Skeletal muscle tissue (tissue), 4 donors: ENCODE measurements around the gene SORBS2. TPM values are rescaled to one million over a fixed set of nuclear protein-coding genes. Genes with fewer than 3 reads are reported as not detected.
A peak's percentile ranks its signal among the peaks of the same experiment; 100 is the strongest.

Experiments
- H3K27ac ChIP-seq: one replicate; pipeline ENCODE4 v1.7.0; 2013; ENCODE audit warnings: mild to moderate bottlenecking, low read depth, low read length, inconsistent platforms
- H3K27me3 ChIP-seq, 3 donors: one replicate each; pipeline ENCODE4 v1.7.0; 2013; ENCODE audit warnings: low read length in 3 of 3; ENCODE audit not compliant: control insufficient read depth in 3 of 3, insufficient read depth in 3 of 3
- H3K36me3 ChIP-seq, 3 donors: one replicate each; pipeline ENCODE4 v1.7.0; 2013; ENCODE audit warnings: low read length in 3 of 3; ENCODE audit not compliant: control insufficient read depth in 3 of 3, insufficient read depth in 3 of 3
- H3K4me1 ChIP-seq, 3 donors: one replicate each; pipeline ENCODE4 v1.7.0; 2013; ENCODE audit warnings: low read length in 3 of 3, mild to moderate bottlenecking in 3 of 3; ENCODE audit not compliant: control insufficient read depth in 3 of 3, insufficient read depth in 3 of 3
- H3K4me3 ChIP-seq, 3 donors: one replicate each; pipeline ENCODE4 v1.7.0; 2013; ENCODE audit warnings: low read length in 3 of 3
- H3K9ac ChIP-seq, 3 donors: one replicate each; pipeline ENCODE4 v1.7.0; 2013; ENCODE audit warnings: low read length in 3 of 3, mild to moderate bottlenecking in 3 of 3, moderate library complexity in 2 of 3, low read depth in 1 of 3
- H3K9me3 ChIP-seq, 3 donors: one replicate each; pipeline ENCODE4 v1.7.0; 2013; ENCODE audit warnings: low read length in 3 of 3; ENCODE audit not compliant: control insufficient read depth in 3 of 3
- total RNA-seq: library from RNA; depleted of rRNA; stranded (reverse); fragments of >200 nt; gene quantifications from one replicate; pipeline ENCODE4 v1.2.3, GENCODE V29; 2014
- donor health status: Osteomylitis.

SORBS2 gene
- total RNA-seq, 1 donor from 2014 or later, result 14.1 TPM

DNA sequence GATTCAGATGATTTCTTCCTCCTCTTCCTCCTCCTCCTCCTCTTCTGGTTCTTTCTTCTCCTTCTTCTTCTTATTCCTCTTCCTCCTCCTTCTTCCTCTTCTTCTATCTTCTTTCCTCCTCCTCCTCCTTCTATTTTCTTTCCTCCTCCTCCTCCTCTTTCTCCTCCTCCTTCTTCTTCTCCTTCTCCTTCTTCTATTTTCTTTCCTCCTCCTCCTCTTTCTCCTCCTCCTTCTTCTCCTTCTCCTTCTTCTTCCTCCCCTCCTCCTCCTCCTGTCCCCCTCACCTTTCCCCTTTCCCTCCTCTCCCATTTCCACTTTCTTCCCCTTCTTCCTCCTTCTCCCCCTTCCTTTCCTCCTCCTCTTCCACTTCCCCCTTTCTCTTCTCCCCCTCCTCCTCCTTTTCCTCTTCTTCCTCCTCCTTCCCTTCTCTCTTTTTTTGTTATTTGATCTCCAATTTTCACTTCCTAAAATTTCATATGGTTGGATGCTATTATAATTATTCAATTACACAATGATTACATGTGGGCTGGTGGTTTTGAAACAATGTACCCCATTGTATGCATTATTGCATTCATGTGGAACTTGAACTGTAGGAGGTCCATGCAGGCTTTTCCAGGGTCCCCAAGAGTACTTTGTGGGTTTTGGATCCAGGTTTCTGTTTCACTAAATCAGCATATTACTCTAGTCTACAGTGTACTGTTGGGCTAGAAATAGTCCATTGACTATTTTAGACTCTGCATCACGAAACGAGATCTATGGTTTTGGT is 68.1 kb downstream of the SORBS2 start:
- H3K9ac ChIP-seq, result no peak overlapping the region
- peaks cover 0 to 3% (median 0%) of the 10 kb centered on the region in 3 donors for H3K4me1 ChIP-seq
- H3K27me3 ChIP-seq, result peaks cover 0 to 5% (median 3%) of the 10 kb centered on the region in 3 donors
- H3K4me3 ChIP-seq, result no peak overlapping the region
- no peaks in the 10 kb centered on the region for H3K36me3 ChIP-seq
- no peaks in the 10 kb centered on the region for H3K9me3 ChIP-seq
- H3K27ac ChIP-seq, result no peak overlapping the region

DNA sequence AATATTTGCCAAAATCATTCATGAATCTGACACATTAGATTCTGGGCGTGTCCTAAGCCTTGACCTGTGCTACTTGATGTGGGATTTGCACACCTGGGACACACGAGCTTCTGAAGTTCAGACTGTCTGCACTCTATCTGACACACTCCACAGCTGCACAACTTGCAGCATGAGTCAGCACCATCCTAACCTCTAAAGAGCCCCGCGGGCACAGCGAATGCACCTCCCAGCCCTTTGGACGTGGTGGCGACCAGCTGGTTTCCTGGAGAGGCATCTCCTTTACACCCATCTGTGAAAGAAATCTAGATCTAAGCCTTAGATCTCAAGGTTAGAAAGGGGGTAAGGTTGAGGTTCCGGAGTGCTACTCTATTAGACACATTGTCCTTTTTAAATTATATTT is 69.2 kb downstream of the SORBS2 start:
- H3K27ac ChIP-seq, result no peak overlapping the region

DNA sequence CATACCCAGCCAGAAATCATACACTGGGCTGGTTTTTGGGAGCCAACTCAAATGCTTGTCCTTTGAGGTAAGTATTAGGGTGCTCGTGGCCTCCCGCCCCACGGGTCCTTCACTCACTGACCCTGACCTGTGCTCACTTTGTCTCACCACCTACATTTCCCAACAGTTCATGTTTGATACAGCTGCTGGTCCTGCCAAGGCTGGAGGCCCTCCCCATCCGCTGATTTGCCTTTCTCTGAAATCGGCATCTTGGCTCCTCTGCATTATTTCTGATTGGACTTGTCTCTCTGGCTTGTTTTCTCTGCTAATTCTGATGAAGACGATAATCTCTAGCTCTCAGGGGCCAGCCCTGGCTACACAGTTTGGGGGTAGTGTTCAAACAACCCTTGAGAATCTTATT is 70.2 kb downstream of the SORBS2 start:
- Histone ChIP-seq H3K27me3 (peaks cover 0 to 5% (median 3%) of the 10 kb centered on the region in 3 donors), H3K4me3 (no peak overlapping the region), H3K9ac (no peak overlapping the region), H3K36me3 (no peaks in the 10 kb centered on the region), H3K4me1 (peaks cover 0 to 5% (median 5%) of the 10 kb centered on the region in 3 donors), H3K27ac (no peak overlapping the region), H3K9me3 (no peaks in the 10 kb centered on the region)

More for the DNA sequence above, 69.2 kb downstream of the SORBS2 start:
- Histone ChIP-seq H3K4me1 (peaks cover 0 to 3% (median 1%) of the 10 kb centered on the region in 3 donors), H3K4me3 (no peak overlapping the region), H3K9ac (no peak overlapping the region), H3K9me3 (no peaks in the 10 kb centered on the region), H3K27me3 (peaks cover 0 to 5% (median 3%) of the 10 kb centered on the region in 3 donors), H3K36me3 (no peaks in the 10 kb centered on the region)

DNA sequence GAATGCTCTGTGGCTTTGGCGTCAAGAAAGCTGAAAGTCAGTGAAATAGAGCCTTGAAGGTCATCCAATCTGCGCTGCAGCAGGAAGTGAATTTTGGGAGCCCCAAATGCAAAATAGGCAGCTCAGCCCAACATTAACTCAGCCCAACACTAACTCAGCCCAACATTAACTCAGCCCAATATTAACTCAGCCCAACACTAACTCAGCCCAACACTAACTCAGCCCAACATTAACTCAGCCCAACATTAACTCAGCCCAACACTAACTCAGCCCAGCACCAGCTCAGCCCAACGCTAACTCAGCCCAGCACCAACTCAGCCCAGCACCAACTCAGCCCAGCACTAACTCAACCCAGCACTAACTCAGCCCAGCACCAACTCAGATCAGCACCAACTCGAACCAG is 71.5 kb downstream of the SORBS2 start:
- Histone ChIP-seq H3K36me3 (no peaks in the 10 kb centered on the region), H3K27ac (no peak overlapping the region), H3K27me3 (peaks cover 0 to 5% (median 3%) of the 10 kb centered on the region in 3 donors), H3K4me1 (peaks cover 0 to 9% (median 5%) of the 10 kb centered on the region in 3 donors), H3K9me3 (no peaks in the 10 kb centered on the region), H3K4me3 (no peak overlapping the region), H3K9ac (no peak overlapping the region)

DNA sequence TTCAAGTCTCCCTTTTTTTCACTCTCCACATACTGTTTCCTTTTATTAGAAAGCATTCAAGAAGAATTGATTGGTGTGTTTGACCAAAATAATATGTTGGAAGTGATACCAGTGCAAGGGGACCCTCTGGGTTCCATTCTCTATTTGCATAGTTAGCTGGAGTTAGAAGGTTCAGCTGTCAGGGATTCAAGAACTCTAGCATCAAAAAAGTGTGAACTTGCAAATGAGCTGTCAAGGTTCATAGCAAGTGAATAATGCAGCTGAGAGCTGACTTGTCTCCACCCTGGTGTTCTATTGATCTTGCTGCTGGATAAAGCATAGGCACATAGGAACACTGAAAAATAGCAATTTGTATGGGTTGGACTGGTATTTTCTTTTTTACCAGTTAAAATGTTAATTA is 73.2 kb downstream of the SORBS2 start:
- H3K4me1 ChIP-seq, result peaks cover 2 to 9% (median 5%) of the 10 kb centered on the region in 3 donors
- H3K36me3 ChIP-seq, result no peaks in the 10 kb centered on the region
- no peak overlapping the region for H3K9ac ChIP-seq
- H3K4me3 ChIP-seq, result no peak overlapping the region
- H3K27ac ChIP-seq, result no peak overlapping the region
- no peaks in the 10 kb centered on the region for H3K27me3 ChIP-seq
- no peaks in the 10 kb centered on the region for H3K9me3 ChIP-seq

DNA sequence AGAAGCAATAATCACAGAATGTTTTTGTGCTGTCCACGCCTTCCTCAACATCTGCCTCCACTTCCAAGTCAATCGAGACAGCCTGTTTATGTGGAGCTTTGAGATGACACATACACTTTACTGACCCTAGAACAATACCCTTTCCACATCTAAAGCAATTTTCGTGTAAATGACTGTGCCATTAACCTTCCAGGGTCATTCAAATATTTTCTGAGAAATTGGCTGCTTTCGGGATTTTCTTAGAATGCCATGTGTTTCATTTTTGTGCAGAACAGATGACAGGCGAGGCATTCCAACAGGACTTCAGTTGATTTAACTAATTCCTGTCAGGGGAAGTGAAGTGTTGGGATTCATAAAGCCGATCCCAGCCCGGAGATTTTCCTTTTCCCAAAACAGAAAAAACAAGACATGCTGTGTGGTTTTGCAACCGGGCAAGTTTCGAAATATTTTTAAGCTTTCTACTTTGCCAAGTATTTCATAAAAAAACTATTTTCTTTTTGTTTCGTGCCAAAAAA is 73.9 kb downstream of the SORBS2 start:
- Histone ChIP-seq H3K36me3 (no peaks in the 10 kb centered on the region), H3K9me3 (no peaks in the 10 kb centered on the region), H3K4me1 (peaks cover 2 to 9% (median 5%) of the 10 kb centered on the region in 3 donors), H3K27me3 (no peaks in the 10 kb centered on the region), H3K4me3 (peak overlapping the region; percentile 26 to 35 (median 32)), H3K27ac (no peak overlapping the region), H3K9ac (no peak overlapping the region)

DNA sequence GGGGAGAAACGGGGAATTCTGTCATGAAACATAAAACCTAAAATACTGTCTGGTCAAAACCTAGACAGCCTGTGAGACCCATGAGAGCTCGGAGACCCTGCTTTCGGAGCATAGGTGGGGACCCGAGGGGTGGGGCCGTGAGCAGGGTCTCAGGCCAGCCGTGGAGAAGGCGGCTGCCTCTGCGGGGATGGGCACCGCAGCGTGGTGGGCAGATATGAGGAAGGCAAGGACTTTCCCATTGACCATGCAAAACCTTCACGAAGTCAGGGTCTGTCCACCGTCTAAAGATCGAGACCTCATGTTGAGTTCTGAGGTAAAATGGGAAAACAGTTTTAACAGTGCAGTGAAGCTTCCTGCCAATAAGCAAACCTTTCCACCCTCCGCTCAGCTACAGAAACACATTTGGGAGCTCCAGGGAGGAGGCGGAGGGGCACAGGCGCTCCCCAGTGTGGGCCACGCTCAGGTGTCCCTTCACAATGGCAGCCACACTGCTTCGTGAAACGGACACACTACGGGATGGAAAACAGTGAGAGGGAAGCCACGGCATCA is 74.4 kb downstream of the SORBS2 start:
- no peaks in the 10 kb centered on the region for H3K27me3 ChIP-seq
- no peak overlapping the region for H3K27ac ChIP-seq
- H3K4me1 ChIP-seq, result peaks cover 2 to 9% (median 5%) of the 10 kb centered on the region in 3 donors
- H3K4me3 ChIP-seq, result peak overlapping the region in 2 of 3 donors; percentile 32 to 35
- no peak overlapping the region for H3K9ac ChIP-seq
- H3K9me3 ChIP-seq, result no peaks in the 10 kb centered on the region
- no peaks in the 10 kb centered on the region for H3K36me3 ChIP-seq

DNA sequence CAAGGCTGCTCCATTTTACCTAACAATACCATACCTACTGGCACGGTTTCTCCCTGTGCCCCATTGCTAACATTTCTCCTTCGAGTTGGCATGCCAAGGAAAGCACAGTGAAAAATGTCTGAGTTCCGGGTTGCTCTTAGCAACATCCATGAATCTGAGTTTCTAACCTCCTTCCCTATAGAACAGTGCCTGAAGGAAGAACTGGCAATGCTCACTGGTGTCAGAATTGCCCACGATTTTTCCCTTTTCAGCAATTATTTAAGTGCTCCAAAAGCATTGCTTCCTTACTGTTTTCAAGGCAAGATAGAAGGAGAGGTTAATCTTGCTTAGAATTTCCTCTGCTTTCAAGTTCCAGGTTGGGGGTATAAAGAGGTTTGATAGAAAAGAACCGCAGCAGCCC is 75.1 kb downstream of the SORBS2 start:
- peaks cover 2 to 9% (median 5%) of the 10 kb centered on the region in 3 donors for H3K4me1 ChIP-seq
- H3K27ac ChIP-seq, result no peak overlapping the region

DNA sequence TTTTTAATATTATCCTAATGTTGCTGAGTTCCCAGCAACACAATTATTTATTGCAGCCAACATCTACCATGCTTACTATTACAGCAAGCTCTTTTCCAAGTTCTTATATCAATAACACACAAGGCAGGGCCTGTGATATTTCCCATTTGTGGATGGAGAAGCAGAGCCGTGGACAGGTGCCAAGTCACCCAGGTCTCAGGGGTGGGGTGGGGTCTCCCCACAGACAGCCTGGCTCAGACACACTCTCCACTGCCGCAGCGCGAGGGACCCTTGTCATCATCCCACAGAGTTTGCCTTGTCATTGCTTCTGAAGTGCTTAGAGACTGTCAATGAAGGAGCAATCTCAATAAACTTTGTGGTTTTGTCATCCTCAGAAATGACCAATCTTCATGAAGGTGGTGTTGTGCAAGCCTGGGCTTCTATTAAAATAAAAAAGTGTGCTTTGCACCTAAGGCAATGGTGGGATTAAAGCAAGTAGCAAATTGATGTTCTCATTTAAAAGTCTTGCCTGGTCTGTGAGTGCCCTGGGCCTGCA is 76.1 kb downstream of the SORBS2 start:
- no peak overlapping the region for H3K4me3 ChIP-seq
- H3K9me3 ChIP-seq, result no peaks in the 10 kb centered on the region
- H3K27me3 ChIP-seq, result no peaks in the 10 kb centered on the region
- H3K36me3 ChIP-seq, result no peaks in the 10 kb centered on the region
- no peak overlapping the region for H3K27ac ChIP-seq
- H3K4me1 ChIP-seq, result peaks cover 2 to 9% (median 5%) of the 10 kb centered on the region in 3 donors
- no peak overlapping the region for H3K9ac ChIP-seq

More for the DNA sequence above, 75.1 kb downstream of the SORBS2 start:
- no peaks in the 10 kb centered on the region for H3K27me3 ChIP-seq
- H3K9ac ChIP-seq, result no peak overlapping the region
- H3K36me3 ChIP-seq, result no peaks in the 10 kb centered on the region
- H3K4me3 ChIP-seq, result no peak overlapping the region
- no peaks in the 10 kb centered on the region for H3K9me3 ChIP-seq

DNA sequence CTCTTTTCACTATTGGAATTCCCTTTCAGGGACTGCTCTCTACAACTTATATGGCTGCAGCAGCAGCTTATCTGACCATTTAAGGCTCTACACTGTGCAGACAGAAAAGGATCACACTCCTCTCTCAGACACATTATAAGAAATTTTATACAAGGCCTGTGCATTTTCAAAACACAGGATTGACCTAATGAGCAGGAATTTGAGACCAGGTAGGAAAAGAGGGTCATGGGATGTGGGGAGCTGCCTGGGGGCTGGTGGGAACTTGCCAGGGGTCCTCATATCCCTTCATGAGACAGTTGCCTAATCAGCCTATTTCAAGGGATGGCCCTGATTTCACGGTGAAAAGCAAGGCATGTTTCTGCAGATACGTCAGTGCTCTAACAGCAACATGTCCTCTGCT is 77.1 kb downstream of the SORBS2 start:
- H3K36me3 ChIP-seq, result no peaks in the 10 kb centered on the region
- no peak overlapping the region for H3K27ac ChIP-seq
- H3K27me3 ChIP-seq, result no peaks in the 10 kb centered on the region
- no peak overlapping the region for H3K4me3 ChIP-seq
- H3K4me1 ChIP-seq, result peaks cover 5 to 7% (median 6%) of the 10 kb centered on the region in 3 donors
- no peaks in the 10 kb centered on the region for H3K9me3 ChIP-seq
- H3K9ac ChIP-seq, result no peak overlapping the region
